H1 (cell line): Measurements from ENCODE around the gene KIAA1614. TPM values are rescaled to one million over a fixed set of nuclear protein-coding genes. Genes with fewer than 3 reads are reported as not detected.

Experiments used
- CBX5 ChIP-seq: fragments of 300-800, 300-1000 bp; sonication (generic); IDR thresholded peaks from 2 replicates; pipeline ENCODE4 v1.7.1; 2016; ENCODE audit warnings: antibody characterized with exemption, low read length, low read depth
- CBX8 ChIP-seq: fragments of 300-800, 300-1000 bp; sonication (generic); IDR thresholded peaks from 2 replicates; pipeline ENCODE4 v1.7.1; 2016; ENCODE audit warnings: low read depth, low read length, borderline replicate concordance
- CHD7 ChIP-seq: fragments of 300-600 bp; sonication (generic); IDR thresholded peaks from 2 replicates; pipeline ENCODE4 v1.7.1; 2012; ENCODE audit warnings: low read length, moderate library complexity, mild to moderate bottlenecking, inconsistent platforms; ENCODE audit not compliant: insufficient replicate concordance
- GTF2F1 ChIP-seq: IDR thresholded peaks from 2 replicates; pipeline ENCODE4 v1.6.1; 2012; ENCODE audit warnings: low read depth, low read length, improper control_type of control experiment, borderline replicate concordance
- NRF1 ChIP-seq: IDR thresholded peaks from 2 replicates; pipeline ENCODE4 v1.6.1; 2011; ENCODE audit warnings: mild to moderate bottlenecking, low read depth, low read length, improper control_type of control experiment
- RBBP5 ChIP-seq: IDR thresholded peaks from 2 replicates; pipeline ENCODE4 v1.7.1; 2012; ENCODE audit warnings: low read depth, mild to moderate bottlenecking, inconsistent platforms, low read length, moderate library complexity, borderline replicate concordance
- RFX5 ChIP-seq: IDR thresholded peaks from 2 replicates; pipeline ENCODE4 v1.6.1; 2011; ENCODE audit warnings: low read depth, low read length, improper control_type of control experiment, borderline replicate concordance
- RXRA ChIP-seq: IDR thresholded peaks from 2 replicates; pipeline ENCODE4 v1.6.1; 2011; ENCODE audit warnings: low read depth, mild to moderate bottlenecking, low read length, moderate library complexity; ENCODE audit not compliant: insufficient read depth
- SP2 ChIP-seq: IDR thresholded peaks from 2 replicates; pipeline ENCODE4 v1.6.1; 2012; ENCODE audit warnings: mild to moderate bottlenecking, low read length, inconsistent platforms
- polyA plus RNA-seq, 7 experiments: library from polyadenylated mRNA; depleted of rRNA in 3 of 7; stranded (reverse) in 5 of 7; unstranded in 2 of 7; fragments of >200 nt in 5 of 7; fragments of 200-250 nt in 2 of 7; gene quantifications; 1 replicate in 5 of 7; 2 replicates in 1 of 7; 4 replicates in 1 of 7; pipeline versions ENCODE4 v1.2.1 to v1.2.3, GENCODE V29; 2011 to 2013; ENCODE audit warnings: missing spikeins in 2 of 7, mixed read lengths in 2 of 7
- total RNA-seq: library from RNA; stranded (reverse); fragmentation: NEBNext Ultra II Directional; extraction: Animal tissue kit (Norgen Biotek cat#: 25700); gene quantifications from 2 replicates; pipeline ENCODE4 v1.2.1, GENCODE V29; 2021
- TF ChIP-seq, protein P1 (sequence below): IDR thresholded peaks from 2 replicates; pipeline ENCODE4 v1.6.1; 2012; ENCODE audit warnings: inconsistent platforms

The KIAA1614 gene
- total and polyA plus RNA-seq, 2 of the 8 experiments (the other 6 are each of a cell fraction or from before 2014, with no cell fraction given), result 1.3 to 3.1 TPM

DNA sequence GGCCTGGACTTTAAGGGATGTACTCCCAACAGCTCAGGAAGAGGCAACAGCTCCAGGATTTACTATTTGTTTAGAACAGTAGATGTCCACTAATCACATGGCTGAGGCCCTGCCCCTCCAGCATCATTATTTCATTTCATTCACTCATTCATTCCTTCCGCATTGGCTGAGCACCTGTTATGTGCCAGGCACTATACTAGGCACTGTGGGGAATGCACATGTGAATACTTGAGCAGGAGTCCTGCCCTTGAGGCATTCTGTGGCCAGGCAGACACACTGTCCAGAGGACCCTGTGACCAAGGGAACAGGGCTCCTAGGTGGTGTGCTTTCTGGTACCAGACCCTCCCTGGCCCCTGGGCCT lies 24.3 kb downstream of the KIAA1614 start (continued):
- TF ChIP-seq CHD7, result no peak
- no peak for TF ChIP-seq SP2
- TF ChIP-seq NRF1, result no peak
- TF ChIP-seq RFX5, result no peak
- no peak for TF ChIP-seq CBX8
- no peak for TF ChIP-seq RXRA
- no peak for TF ChIP-seq CBX5
- no peak for TF ChIP-seq RBBP5
- TF ChIP-seq GTF2F1, result no peak
- TF ChIP-seq, protein P1, sequence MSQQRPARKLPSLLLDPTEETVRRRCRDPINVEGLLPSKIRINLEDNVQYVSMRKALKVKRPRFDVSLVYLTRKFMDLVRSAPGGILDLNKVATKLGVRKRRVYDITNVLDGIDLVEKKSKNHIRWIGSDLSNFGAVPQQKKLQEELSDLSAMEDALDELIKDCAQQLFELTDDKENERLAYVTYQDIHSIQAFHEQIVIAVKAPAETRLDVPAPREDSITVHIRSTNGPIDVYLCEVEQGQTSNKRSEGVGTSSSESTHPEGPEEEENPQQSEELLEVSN, result no peak
